HG02763 (cell line): ENCODE measurements around the gene CFAP74.
A peak's percentile ranks its signal among the peaks of the same experiment; 100 is the strongest.

Experiments used
- ATAC-seq: cut with Tn5 transposase; IDR thresholded peaks from one replicate; pipeline ENCODE4 v1.9.1; 2021; ENCODE audit warnings: mild to moderate bottlenecking, moderate library complexity; ENCODE audit not compliant: unreplicated experiment

Gene CFAP74

DNA sequence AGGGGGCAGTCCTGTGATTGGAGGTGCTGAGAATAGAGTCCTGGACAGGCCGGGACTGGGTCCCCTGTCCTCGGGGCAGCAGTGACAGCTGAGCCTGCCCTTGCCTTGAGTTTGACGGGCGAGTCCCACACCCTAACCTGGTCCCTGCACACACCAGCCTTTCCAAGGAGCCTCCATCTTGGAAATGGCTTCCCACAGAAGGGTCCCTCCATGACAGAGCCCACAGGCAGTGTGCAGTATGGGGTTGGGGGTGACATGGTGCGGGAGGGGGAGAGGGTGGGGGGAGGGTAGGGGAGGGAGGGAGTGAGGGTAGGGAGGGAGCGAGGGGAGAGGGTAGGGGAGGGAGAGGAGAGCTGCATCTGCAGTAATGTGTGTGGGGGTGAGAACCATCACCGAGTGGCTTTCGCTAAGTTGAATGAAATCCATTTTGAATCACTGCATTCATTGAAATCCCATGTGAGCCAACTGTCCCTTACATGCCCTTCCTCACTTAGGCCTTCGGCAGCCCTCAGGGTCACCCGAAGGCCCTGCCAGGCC, 74.4 kb downstream of the CFAP74 start:
- no peak for ATAC-seq

GRCh38 chr1:1928231-1929101, 75.1 kb downstream of the CFAP74 start:
- ATAC-seq = no peak

DNA sequence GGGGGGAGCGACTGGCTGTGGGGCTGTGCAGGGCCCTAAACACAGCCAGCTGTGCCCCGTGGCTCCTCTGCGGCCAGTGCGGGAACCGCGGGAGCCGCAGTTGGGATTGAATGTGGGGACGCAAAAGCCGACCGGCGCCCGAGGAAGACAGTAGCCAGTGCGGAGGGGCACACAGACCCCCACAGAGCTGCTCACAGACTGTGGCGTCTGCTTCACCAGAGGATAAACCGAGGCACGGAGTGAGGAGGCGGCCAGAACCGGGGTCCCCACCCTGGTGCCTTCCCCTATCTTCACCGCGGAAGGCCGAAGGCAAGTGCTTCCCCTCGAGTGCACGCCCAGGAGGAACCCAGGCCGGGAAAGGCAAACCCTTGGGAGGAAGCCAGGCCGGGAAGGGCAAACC, 75.8 kb downstream of the CFAP74 start:
- ATAC-seq = no peak

GRCh38 chr1:1926886-1927660, 76.5 kb downstream of the CFAP74 start:
- ATAC-seq = no peak

DNA sequence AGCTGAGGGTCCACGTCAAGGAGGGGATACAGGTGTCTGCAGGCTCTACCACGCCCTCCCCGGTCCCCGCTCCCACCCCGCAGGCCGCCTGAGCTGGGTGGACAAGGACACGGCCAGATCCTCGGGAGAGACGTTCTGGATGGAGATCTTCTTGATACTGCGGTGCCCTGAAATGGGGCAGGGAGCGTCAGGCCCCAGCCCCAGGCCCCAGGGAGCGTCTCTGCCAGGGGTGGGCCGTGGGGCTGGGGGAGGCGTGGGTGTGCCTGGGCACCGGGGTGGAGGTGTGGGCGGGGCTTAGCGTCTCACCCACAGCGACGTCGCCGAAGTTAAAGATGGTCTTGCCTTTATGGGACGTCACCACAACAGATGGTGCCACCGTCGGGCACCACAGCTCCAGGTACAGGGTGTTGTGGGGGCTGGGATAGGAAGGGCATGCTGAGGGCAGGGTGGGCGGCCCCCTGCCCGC, 77.2 kb downstream of the CFAP74 start:
- ATAC-seq = no peak

GRCh38 chr1:1925437-1926345, 77.9 kb downstream of the CFAP74 start:
- ATAC-seq = no peak

GRCh38 chr1:1924849-1925248, 78.7 kb downstream of the CFAP74 start:
- no peak for ATAC-seq

GRCh38 chr1:1924386-1924785, 79.2 kb downstream of the CFAP74 start:
- no peak for ATAC-seq

DNA sequence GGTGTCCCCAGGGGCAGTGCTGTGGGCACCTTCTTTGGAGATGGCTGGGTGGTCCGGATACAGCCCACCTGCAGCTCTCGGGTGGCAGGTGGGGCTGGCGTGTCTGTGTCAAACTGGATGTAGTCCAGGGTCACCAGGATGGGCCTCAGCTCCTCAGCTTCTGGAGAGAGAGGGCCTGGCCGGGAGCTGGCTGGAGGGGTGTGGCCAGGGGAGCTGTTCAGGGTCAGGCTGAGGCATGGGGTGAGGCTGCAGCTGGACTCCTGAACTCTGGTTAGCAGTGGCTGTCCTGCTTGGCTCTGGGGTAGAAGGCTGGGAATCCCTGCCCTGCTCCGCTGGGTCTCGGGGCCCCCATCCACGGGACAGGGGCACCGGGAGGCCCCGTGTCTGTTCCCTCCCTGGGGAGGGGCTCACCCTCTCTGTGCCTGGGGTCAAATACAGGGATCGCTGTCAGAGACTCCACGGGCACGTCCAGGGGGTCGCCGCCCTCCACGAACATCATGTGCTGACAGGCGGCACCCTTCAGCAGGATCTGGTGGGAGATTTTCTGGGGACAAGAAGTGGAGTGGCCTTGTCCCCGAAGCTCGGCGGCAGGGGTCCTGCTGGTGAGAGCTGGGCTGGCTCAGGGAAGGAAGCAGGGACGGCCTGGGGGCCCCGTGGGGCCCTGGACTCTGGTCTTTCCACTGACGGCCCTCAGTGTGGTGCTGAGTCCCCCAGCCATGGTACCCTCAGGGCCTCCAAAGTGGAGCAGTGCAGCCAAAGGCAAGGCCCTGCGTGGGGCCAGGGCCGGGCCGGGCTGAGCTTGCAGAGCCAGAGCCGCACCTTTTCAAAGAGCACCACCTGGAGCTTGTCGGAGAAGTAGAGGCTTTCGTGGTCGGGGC, 80.4 kb downstream of the CFAP74 start:
- ATAC-seq = no peak

GRCh38 chr1:1922702-1922955, 81.0 kb downstream of the CFAP74 start:
- no peak for ATAC-seq

- no peak for ATAC-seq
Measured at GRCh38 chr1:1921901-1922701, 81.5 kb downstream of the CFAP74 start.

DNA sequence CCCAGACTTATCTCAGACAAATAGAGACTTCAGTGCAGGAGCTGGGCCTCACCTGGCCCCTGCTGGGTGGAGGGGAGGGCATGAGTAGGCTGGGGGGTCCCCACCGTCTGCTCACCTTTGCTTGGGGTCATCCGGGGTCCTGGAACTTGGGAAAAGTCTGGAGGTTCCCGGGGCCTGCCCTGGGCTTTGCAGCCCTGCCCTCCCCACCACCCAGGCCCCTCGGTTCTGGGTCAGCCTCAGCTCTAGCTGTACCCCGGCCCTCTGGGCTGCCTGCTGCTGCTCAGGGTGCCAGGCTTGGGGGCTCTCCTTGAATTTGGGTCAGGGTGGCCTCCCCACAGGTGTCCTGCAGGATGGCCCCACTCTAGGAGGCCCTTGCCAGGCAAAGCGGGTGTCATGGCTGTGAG, 82.1 kb downstream of the CFAP74 start:
- no peak for ATAC-seq

- ATAC-seq = no peak
Measured at GRCh38 chr1:1920608-1921458, 82.8 kb downstream of the CFAP74 start.

DNA sequence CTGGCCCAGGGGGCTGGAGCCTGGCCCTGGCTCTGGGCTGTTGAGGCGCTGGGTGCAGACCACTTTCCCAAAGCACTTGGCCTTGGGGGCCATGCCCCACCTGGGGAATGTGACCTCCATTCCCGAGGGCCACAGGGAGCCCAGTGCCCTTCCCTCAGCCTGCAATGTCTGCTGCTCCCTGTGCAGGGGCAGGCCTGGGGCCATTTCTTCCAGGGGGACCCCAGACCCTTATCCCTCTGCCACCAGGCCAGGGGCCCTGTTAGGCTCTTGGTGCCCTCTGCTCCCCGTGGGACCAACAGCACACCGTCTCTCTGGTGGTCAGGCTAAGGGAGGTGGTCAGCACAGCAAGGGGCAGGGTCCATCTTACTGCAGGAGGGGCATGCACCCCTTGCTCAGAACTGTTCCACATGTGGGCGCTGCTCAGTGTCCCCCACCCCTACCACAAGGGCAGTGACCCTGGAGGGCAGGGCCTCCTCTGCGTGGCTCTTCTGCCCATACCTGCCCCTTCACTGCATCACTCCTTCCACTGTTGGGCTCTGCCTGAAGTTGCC, 83.5 kb downstream of the CFAP74 start:
- ATAC-seq = no peak

GRCh38 chr1:1919304-1920056, 84.1 kb downstream of the CFAP74 start:
- ATAC-seq = peak; percentile 87

- peak; percentile 15 for ATAC-seq
Measured at GRCh38 chr1:1918901-1919303, 84.7 kb downstream of the CFAP74 start, which contains the start of gene TMEM52. TMEM52 (minus strand) TSS chr1:1919279; CDS start chr1:1919265, 14 bp downstream.
